Naive thymus-derived CD8-positive, alpha-beta T cell (primary cell): ENCODE data around the gene TPBG. TPM values are rescaled to one million over a fixed set of nuclear protein-coding genes. Genes with fewer than 3 reads are reported as not detected.

Source experiments
- ATAC-seq, 2 donors: fragments of 150-1000 bp; cut with Tn5 transposase in 1 of 2; sonication (Bioruptor Pico), chemical (Tn5 transposase) in 1 of 2; 1 replicate in 1 of 2; 2 replicates in 1 of 2; pipeline ENCODE4 v1.10.0; 2021; ENCODE audit warnings: mild to moderate bottlenecking in 2 of 2, moderate library complexity in 2 of 2
- POLR2A ChIA-PET: fragments of 350-600 bp; sonication (Branson Sonifier 250); formaldehyde crosslinking; loops from one replicate; lab custom pipeline; 2021; ENCODE audit warnings: antibody characterized with exemption; lab: Charles Lee
- DNase-seq, 10 donors: peaks; one replicate each; pipeline versions ENCODE4 v3.0.0 to v3.0.0-alpha.2; 2020 to 2022
- H3K27ac Mint-ChIP-seq, 10 donors: one replicate each; pipeline ENCODE4 v1.8.0; 2020 to 2022; ENCODE audit warnings: mild to moderate bottlenecking in 10 of 10, mixed read lengths in 10 of 10, moderate library complexity in 4 of 10, inconsistent platforms in 1 of 10
- H3K27me3 Mint-ChIP-seq, 5 donors: one replicate each; pipeline ENCODE4 v1.8.0; 2021 to 2022; ENCODE audit warnings: mixed read lengths in 5 of 5
- H3K36me3 Mint-ChIP-seq, 3 donors: one replicate each; pipeline ENCODE4 v1.8.0; 2020 to 2022; ENCODE audit warnings: mixed read lengths in 3 of 3, mild to moderate bottlenecking in 2 of 3, inconsistent platforms in 1 of 3
- H3K4me1 Mint-ChIP-seq, 4 donors: one replicate each; pipeline ENCODE4 v1.8.0; 2021 to 2022; ENCODE audit warnings: mixed read lengths in 4 of 4
- H3K4me3 Mint-ChIP-seq, 10 donors: one replicate each; pipeline ENCODE4 v1.8.0; 2020 to 2022; ENCODE audit warnings: mild to moderate bottlenecking in 10 of 10, mixed read lengths in 10 of 10, moderate library complexity in 6 of 10, inconsistent platforms in 1 of 10
- H3K9me3 Mint-ChIP-seq, 9 donors: one replicate each; pipeline ENCODE4 v1.8.0; 2020 to 2022; ENCODE audit warnings: mixed read lengths in 9 of 9, mild to moderate bottlenecking in 3 of 9, inconsistent platforms in 1 of 9, moderate library complexity in 1 of 9
- polyA plus RNA-seq, 3 donors: library from polyadenylated mRNA; unstranded; fragments of 300-500 nt; fragmentation: Illumina TruSeq; gene quantifications; one replicate each; pipeline ENCODE4 v1.2.3, GENCODE V29; 2021
- total RNA-seq, 8 experiments: library from RNA in 2 of 8; stranded (reverse) in 2 of 8; gene quantifications; one replicate each; pipeline ENCODE4 v1.2.3 and lab custom pipeline; 2021 to 2026

The TPBG gene
- total and polyA plus RNA-seq, 5 experiments from 2014 or later: not detected

DNA sequence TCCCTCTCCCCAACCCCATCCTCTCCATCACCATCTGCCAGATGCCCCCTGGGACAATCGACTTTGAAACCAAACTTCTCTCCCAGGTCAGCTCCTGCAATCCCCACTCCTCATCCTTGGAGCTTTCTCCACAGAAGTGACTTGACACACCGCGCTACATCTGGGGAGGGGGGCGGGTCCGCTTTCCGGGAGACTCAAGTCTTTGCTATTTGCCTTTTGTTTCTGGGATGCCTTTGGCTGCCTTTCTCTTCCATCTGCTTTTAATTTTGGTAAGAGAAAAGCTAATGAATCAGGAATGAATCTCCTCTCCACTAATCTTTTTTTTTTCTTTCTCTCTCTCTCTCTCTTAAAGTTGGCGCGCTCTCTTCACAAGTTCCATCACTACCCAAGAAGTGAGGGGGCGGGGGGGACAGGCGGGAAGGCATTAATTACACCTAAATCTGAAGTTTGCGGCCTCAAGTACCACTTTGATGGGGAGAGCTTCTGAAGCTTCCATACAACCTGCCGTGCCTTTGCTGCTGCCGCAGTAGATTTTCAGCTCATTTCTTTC lies 664 bp upstream of the TPBG start:
- no peaks in the 10 kb centered on the region for H3K9me3 Mint-ChIP-seq
- ATAC-seq (no peak), DNase-seq (no peak)
- H3K27ac Mint-ChIP-seq: peak overlapping the region in 1 of 10 donors; percentile 63
- POLR2A ChIA-PET: no interaction called here
- peaks cover 5 to 29% (median 23%) of the 10 kb centered on the region in 4 donors for H3K4me1 Mint-ChIP-seq
- H3K27me3 Mint-ChIP-seq: peaks cover 31 to 74% (median 43%) of the 10 kb centered on the region in 5 donors
- H3K4me3 Mint-ChIP-seq: peak overlapping the region; percentile 62 to 87 (median 72)
- peaks cover 0 to 4% (median 0%) of the 10 kb centered on the region in 3 donors for H3K36me3 Mint-ChIP-seq

DNA sequence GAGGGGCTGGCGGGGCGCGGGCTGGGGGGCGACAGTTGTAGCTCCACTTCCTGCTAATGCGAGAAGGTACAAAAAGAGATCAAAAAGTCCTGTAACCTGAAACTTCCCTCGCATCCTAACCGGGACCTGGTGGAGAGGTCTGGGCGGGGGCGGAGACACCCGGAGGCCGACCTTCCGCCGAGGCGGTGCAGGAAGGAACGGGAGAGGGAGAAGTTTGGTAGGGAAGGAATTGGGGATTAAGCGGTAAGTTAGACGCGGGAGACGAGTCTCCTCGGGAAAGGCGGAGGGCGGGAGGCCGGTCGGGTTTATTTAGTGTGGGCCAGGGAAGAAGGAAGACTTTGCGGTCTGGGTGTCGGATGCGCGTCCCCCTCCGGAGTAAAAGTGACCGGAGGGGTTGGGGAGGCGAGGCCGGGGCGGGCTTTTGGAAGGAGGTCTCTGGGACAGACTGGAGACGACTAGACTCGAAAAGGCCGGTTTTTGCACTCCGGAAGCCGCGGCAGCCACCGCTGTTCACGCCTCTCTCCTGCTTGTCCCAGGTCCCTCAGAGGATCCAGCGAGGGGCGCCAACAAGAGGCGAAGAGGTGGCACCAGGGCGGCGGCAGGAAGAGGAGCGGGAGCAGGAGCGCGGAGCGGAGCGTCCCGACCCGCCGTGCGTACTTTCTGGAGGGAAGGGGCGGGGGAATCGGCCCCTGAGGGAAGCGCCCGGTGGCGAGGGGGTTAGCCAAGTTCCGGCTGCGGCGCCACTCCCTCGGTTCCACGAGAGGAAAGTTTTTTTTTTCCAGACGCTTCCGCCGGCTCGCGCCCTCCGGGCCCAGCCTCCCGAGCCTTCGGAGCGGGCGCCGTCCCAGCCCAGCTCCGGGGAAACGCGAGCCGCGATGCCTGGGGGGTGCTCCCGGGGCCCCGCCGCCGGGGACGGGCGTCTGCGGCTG lies 734 bp downstream of the TPBG start:
- ATAC-seq (no peak), DNase-seq (no peak)
- Mint-ChIP-seq H3K9me3 (no peaks in the 10 kb centered on the region), H3K4me3 (peak overlapping the region; percentile 66 to 87 (median 72)), H3K27ac (no peak overlapping the region), H3K4me1 (peaks cover 5 to 29% (median 23%) of the 10 kb centered on the region in 4 donors), H3K27me3 (peaks cover 31 to 65% (median 43%) of the 10 kb centered on the region in 5 donors), H3K36me3 (peaks cover 0 to 4% (median 0%) of the 10 kb centered on the region in 3 donors)
- POLR2A ChIA-PET: no interaction called here

DNA sequence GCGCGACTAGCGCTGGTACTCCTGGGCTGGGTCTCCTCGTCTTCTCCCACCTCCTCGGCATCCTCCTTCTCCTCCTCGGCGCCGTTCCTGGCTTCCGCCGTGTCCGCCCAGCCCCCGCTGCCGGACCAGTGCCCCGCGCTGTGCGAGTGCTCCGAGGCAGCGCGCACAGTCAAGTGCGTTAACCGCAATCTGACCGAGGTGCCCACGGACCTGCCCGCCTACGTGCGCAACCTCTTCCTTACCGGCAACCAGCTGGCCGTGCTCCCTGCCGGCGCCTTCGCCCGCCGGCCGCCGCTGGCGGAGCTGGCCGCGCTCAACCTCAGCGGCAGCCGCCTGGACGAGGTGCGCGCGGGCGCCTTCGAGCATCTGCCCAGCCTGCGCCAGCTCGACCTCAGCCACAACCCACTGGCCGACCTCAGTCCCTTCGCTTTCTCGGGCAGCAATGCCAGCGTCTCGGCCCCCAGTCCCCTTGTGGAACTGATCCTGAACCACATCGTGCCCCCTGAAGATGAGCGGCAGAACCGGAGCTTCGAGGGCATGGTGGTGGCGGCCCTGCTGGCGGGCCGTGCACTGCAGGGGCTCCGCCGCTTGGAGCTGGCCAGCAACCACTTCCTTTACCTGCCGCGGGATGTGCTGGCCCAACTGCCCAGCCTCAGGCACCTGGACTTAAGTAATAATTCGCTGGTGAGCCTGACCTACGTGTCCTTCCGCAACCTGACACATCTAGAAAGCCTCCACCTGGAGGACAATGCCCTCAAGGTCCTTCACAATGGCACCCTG lies 1.6 kb downstream of the TPBG start:
- peaks cover 29 to 59% (median 41%) of the 10 kb centered on the region in 5 donors for H3K27me3 Mint-ChIP-seq
- ATAC-seq (no peak), DNase-seq (no peak)
- peak overlapping the region; percentile 47 to 80 (median 74) for H3K4me3 Mint-ChIP-seq
- POLR2A ChIA-PET: no interaction called here
- peak overlapping the region in 1 of 10 donors; percentile 83 for H3K27ac Mint-ChIP-seq
- H3K36me3 Mint-ChIP-seq: peaks cover 0 to 4% (median 0%) of the 10 kb centered on the region in 3 donors
- H3K4me1 Mint-ChIP-seq: peaks cover 5 to 29% (median 23%) of the 10 kb centered on the region in 4 donors
- H3K9me3 Mint-ChIP-seq: no peaks in the 10 kb centered on the region

DNA sequence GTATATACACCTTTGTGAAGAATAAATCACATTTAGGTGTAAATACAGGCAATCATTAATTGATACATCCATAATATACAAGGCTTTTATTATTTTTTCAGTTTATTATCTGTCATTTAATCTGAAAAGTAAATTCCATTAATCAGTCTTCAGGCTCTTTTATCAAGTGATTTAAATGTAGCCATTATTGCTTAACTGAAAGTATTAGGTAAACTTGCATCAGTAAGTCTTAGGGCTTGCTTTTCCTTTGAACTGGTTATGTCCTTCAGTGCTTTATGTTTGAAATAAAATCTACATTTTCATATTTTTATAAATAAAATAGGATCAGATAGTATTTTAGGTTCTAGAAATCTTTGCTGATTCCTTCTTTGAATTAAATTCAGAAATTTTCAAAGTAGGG lies 4.1 kb downstream of the TPBG start:
- Mint-ChIP-seq H3K27ac (no peak overlapping the region), H3K4me1 (peaks cover 5 to 25% (median 23%) of the 10 kb centered on the region in 4 donors), H3K27me3 (peaks cover 21 to 36% (median 33%) of the 10 kb centered on the region in 5 donors), H3K4me3 (no peak overlapping the region), H3K36me3 (peaks cover 0 to 4% (median 0%) of the 10 kb centered on the region in 3 donors), H3K9me3 (no peaks in the 10 kb centered on the region)
- DNase-seq: no peak
- POLR2A ChIA-PET: no interaction called here
- ATAC-seq: no peak

DNA sequence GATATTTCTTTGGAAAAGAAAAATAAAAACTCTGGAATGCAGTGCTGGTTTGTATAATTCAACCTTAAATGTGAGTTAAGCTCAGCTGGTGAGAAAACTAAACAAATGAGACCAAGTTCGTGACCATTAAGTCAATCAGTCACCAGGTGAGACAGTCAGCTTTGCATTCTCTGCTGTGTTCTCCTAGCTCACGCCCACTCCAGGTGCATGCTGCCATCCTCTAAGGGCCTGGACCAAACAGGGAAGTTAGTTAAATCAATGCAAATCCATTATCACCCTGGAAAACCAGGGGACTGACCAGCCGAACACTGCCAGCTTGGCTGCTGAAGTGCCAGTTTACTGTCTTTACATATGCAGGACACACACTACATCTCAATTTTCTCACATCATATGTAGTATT lies 7.2 kb downstream of the TPBG start:
- DNase-seq: no peak
- POLR2A ChIA-PET: no interaction called here
- no peaks in the 10 kb centered on the region for H3K36me3 Mint-ChIP-seq
- H3K27ac Mint-ChIP-seq: no peak overlapping the region
- H3K4me3 Mint-ChIP-seq: no peak overlapping the region
- H3K27me3 Mint-ChIP-seq: peaks cover 11 to 23% (median 14%) of the 10 kb centered on the region in 5 donors
- peaks cover 0 to 5% (median 1%) of the 10 kb centered on the region in 4 donors for H3K4me1 Mint-ChIP-seq
- ATAC-seq: no peak
- H3K9me3 Mint-ChIP-seq: peaks cover 0 to 3% (median 0%) of the 10 kb centered on the region in 9 donors

DNA sequence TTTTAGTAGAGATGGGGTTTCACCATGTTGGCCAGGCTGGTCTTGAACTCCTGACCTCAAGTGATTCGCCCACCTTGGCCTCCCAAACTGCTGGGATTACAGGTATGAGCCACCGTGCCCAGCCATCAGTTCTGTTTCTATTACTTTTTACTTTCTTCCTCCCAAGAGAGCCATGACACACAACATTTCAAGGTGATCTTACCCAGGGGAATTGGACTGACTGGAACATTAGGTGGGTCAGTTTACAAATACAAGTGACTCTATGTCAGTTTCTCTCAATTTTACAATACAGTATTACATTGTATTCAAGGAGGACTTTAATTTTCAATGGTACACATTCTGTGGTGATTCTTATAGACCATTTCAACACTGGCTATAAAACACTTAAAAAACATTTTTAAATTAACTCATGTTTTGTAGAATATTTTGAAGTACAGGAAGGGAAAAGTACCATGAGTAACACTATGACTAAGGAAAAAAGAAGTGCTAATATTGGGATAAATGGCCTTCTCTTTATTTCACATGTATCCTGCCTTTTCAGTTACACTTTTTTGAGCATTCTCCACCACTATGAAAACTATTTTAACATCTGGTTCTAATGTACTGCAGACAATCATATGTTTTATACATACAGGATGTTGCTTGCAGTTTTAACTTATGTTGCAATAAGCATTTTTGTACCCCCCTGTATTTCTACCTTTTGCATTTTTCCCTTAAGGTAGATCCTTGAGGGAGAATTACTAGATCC lies 8.4 kb downstream of the TPBG start:
- no peaks in the 10 kb centered on the region for H3K36me3 Mint-ChIP-seq
- H3K4me1 Mint-ChIP-seq: no peaks in the 10 kb centered on the region
- no peak for ATAC-seq
- peaks cover 0 to 3% (median 0%) of the 10 kb centered on the region in 9 donors for H3K9me3 Mint-ChIP-seq
- POLR2A ChIA-PET: no interaction called here
- peaks cover 8 to 14% (median 11%) of the 10 kb centered on the region in 5 donors for H3K27me3 Mint-ChIP-seq
- H3K4me3 Mint-ChIP-seq: no peak overlapping the region
- no peak overlapping the region for H3K27ac Mint-ChIP-seq
- no peak for DNase-seq

DNA sequence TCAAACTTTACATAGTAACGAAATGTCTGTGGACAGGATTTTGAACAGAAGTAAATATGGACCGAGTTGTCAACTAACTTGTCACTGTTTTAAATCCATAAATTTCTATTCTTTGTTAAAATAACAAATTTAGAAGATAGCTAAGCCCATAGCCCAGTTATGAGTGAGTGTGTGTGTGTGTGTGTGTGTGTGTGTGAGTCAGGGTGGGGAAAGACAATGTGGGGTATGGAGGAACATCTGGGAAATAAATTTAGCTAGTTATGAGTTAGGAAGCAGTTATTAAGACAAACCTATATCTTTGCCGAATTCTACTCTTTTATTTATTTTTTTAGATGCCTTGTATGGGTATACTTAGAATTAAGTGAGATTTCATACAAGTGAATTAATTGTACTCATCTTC lies 9.0 kb downstream of the TPBG start:
- peaks cover 10 to 18% (median 10%) of the 10 kb centered on the region in 5 donors for H3K27me3 Mint-ChIP-seq
- no peak overlapping the region for H3K27ac Mint-ChIP-seq
- peaks cover 0 to 6% (median 0%) of the 10 kb centered on the region in 9 donors for H3K9me3 Mint-ChIP-seq
- no peaks in the 10 kb centered on the region for H3K4me1 Mint-ChIP-seq
- H3K36me3 Mint-ChIP-seq: no peaks in the 10 kb centered on the region
- ATAC-seq: no peak
- H3K4me3 Mint-ChIP-seq: no peak overlapping the region
- DNase-seq: no peak
- POLR2A ChIA-PET: no interaction called here

DNA sequence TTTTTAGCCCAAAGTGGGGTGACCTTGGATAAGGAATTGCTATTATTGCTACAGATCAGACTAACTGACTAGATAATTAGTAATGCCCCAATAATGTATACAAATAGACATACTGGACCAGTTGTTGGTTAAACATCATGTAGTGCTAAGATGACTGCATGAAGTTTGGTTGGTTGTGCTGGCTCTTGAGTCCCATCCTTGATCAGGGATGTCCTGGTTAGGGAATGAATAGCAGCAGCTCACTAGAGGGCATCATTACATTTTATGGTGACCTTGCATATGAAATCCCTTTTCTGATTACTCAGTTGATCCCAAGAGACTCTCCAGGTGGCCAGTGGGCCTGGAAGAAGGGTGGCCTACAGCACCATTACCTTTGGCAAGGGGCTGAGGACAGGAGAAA lies 10.9 kb downstream of the TPBG start:
- DNase-seq: no peak
- ATAC-seq: no peak
- H3K27me3 Mint-ChIP-seq: peaks cover 7 to 22% (median 11%) of the 10 kb centered on the region in 5 donors
- no peak overlapping the region for H3K4me3 Mint-ChIP-seq
- POLR2A ChIA-PET: no interaction called here
- H3K4me1 Mint-ChIP-seq: no peaks in the 10 kb centered on the region
- H3K27ac Mint-ChIP-seq: no peak overlapping the region
- H3K9me3 Mint-ChIP-seq: peaks cover 0 to 9% (median 0%) of the 10 kb centered on the region in 9 donors
- no peaks in the 10 kb centered on the region for H3K36me3 Mint-ChIP-seq

DNA sequence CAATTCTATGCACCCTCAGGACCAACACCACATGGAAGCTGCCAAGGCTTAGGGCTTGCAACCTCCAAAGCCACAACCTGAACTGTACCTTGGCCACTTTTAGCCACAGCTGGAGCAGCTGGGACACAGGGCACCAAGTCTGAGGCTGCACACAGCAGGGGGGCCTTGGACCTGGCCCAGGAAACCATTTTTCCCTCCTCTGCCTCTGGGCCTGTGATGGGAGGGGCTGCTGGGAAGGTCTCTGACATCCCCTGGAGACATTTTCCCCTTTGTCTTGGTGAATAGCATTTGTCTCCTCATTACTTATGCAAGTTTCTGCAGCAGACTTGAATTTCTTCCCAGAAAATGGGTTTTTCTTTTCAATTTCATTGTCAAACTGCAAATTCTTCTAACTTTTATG lies 13.0 kb downstream of the TPBG start:
- Mint-ChIP-seq H3K4me3 (no peak overlapping the region), H3K27ac (no peak overlapping the region), H3K27me3 (peaks cover 7 to 22% (median 13%) of the 10 kb centered on the region in 5 donors), H3K36me3 (no peaks in the 10 kb centered on the region), H3K4me1 (no peaks in the 10 kb centered on the region), H3K9me3 (peaks cover 0 to 11% (median 0%) of the 10 kb centered on the region in 9 donors)
- POLR2A ChIA-PET: no interaction called here
- no peak for ATAC-seq
- DNase-seq: no peak

DNA sequence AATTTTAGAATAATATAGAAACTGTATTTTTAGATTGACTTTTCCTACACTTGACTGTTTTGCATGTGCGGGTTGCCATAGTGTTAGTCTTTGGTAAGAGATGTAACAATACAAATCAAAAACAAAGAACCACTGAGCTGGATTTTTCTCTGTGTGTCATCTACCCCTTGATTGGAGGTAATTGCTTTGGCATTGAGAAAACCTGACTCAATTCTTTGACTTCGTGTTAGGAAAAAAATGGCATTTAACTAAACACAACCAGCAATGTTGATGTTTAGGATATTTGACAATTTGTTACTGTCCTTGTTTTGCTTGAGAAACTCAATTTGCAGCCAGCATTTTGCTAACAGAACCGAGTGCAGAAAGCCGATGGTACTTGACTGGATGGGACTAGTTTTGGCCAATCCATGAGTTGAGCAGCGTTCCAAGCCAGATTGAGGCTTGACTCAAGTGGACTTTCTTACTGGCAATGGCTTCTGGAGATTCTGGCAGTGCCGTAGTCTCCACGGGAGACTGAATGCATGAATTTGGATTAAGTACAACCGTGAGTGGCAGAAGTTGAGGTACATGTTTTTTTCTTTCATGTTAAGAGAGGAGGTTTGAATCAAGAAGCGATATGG lies 17.1 kb downstream of the TPBG start:
- H3K27me3 Mint-ChIP-seq: peaks cover 0 to 19% (median 6%) of the 10 kb centered on the region in 5 donors
- no peak overlapping the region for H3K4me3 Mint-ChIP-seq
- H3K27ac Mint-ChIP-seq: no peak overlapping the region
- no peaks in the 10 kb centered on the region for H3K4me1 Mint-ChIP-seq
- peaks cover 0 to 10% (median 0%) of the 10 kb centered on the region in 9 donors for H3K9me3 Mint-ChIP-seq
- ATAC-seq: no peak
- POLR2A ChIA-PET: no interaction called here
- H3K36me3 Mint-ChIP-seq: no peaks in the 10 kb centered on the region
- DNase-seq: no peak

DNA sequence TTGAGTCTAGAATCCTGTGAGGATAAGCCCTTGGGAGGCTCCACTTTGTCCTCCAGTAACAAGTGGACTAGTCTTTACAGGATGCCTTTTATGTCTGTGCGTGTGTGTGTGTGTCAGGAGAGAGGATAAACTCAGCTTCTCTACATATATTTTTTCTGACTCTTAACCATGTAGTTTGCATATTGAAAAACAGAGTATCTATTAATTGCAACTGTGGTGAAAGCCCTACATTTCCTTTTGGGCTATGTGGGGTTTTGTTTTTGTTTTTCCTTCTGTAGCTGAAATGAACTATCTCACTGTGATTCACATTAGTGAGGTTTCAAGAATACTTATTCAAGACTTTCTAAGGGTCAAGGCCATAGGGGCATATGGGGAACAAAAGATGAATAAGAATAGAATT lies 17.7 kb downstream of the TPBG start:
- POLR2A ChIA-PET: no interaction called here
- Mint-ChIP-seq H3K36me3 (no peaks in the 10 kb centered on the region), H3K9me3 (peaks cover 0 to 8% (median 0%) of the 10 kb centered on the region in 9 donors), H3K27ac (no peak overlapping the region), H3K4me3 (no peak overlapping the region), H3K27me3 (peaks cover 0 to 13% (median 3%) of the 10 kb centered on the region in 5 donors), H3K4me1 (no peaks in the 10 kb centered on the region)
- DNase-seq (no peak), ATAC-seq (no peak)

DNA sequence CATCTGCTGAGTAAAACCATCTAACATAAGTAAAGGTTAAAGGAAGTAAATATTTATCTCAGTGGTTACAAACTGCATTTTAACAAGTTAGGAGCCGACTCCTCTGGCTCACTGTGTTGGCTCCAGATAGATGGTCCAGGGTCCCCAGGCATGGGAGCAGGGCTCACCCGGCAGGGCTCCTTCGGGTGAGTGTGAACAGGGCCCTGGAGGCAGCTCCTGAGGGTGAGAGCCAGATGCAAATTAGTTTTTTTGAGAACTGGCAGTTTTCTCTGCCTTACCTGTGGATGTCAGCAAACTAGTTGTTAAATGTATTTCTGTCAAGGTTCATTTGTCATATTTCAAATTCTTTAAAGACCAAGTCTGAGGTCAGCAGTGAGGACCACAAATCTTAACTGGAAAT lies 21.5 kb downstream of the TPBG start:
- Mint-ChIP-seq H3K9me3 (peaks cover 0 to 4% (median 0%) of the 10 kb centered on the region in 9 donors), H3K27me3 (peaks cover 0 to 5% (median 0%) of the 10 kb centered on the region in 5 donors), H3K4me3 (no peak overlapping the region), H3K4me1 (no peaks in the 10 kb centered on the region), H3K36me3 (no peaks in the 10 kb centered on the region), H3K27ac (no peak overlapping the region)
- ATAC-seq: no peak
- POLR2A ChIA-PET: no interaction called here
- DNase-seq: no peak
